Thymus (tissue), 11 donors: ENCODE results near the gene RABGAP1L. TPM values are rescaled to one million over a fixed set of nuclear protein-coding genes. Genes with fewer than 3 reads are reported as not detected.
A peak's percentile ranks its signal among the peaks of the same experiment; 100 is the strongest.

Source experiments
- DNase-seq, 9 donors: peaks; one replicate each; pipeline ENCODE4 v3.0.0-alpha.2; 2013; ENCODE audit warnings: low spot score in 9 of 9, low read depth in 6 of 9, missing footprints in 1 of 9
- H3K27ac ChIP-seq, 2 donors: one replicate each; pipeline ENCODE4 v1.5.1; 2013; ENCODE audit warnings: control low read depth in 1 of 2, low read depth in 1 of 2, low read length in 1 of 2, mild to moderate bottlenecking in 1 of 2, moderate library complexity in 1 of 2
- H3K27me3 ChIP-seq, 2 donors: one replicate each; pipeline ENCODE4 v1.5.1; 2013; ENCODE audit warnings: low read length in 1 of 2; ENCODE audit not compliant: control insufficient read depth in 2 of 2, insufficient read depth in 1 of 2
- H3K36me3 ChIP-seq, 2 donors: one replicate each; pipeline ENCODE4 v1.5.1; 2013; ENCODE audit warnings: low read length in 1 of 2, mild to moderate bottlenecking in 1 of 2, moderate library complexity in 1 of 2; ENCODE audit not compliant: control insufficient read depth in 2 of 2, insufficient read depth in 2 of 2
- H3K4me1 ChIP-seq, 2 donors: one replicate each; pipeline ENCODE4 v1.5.1; 2013; ENCODE audit warnings: low read length in 2 of 2; ENCODE audit not compliant: control insufficient read depth in 2 of 2, insufficient read depth in 2 of 2
- H3K4me3 ChIP-seq, 2 donors: one replicate each; pipeline ENCODE4 v1.5.1; 2013; ENCODE audit warnings: low read length in 2 of 2, control low read depth in 1 of 2, mild to moderate bottlenecking in 1 of 2
- H3K9me3 ChIP-seq, 2 donors: one replicate each; pipeline ENCODE4 v1.5.1; 2013; ENCODE audit warnings: low read length in 1 of 2, mild to moderate bottlenecking in 1 of 2; ENCODE audit not compliant: control insufficient read depth in 2 of 2, insufficient read depth in 1 of 2
- WGBS: extraction: QIAGEN DNeasy Blood & Tissue Kit; methylation state at CpG from one replicate; pipeline ENCODE4 v1.1.7; 2013; 5-methylcytosine and 5-hydroxymethylcytosine counted together
- polyA plus RNA-seq: library from polyadenylated mRNA; stranded (reverse); fragments of 200-250 nt; gene quantifications from one replicate; pipeline ENCODE4 v1.2.3, GENCODE V29; 2013
- total RNA-seq: library from RNA; stranded (reverse); fragments of 120-200 nt; gene quantifications from one replicate; pipeline ENCODE4 v1.2.4, GENCODE V29; 2013
- donor health status: healthy.

RABGAP1L gene
- total and polyA plus RNA-seq, 2 donors: 30.6 to 37.4 TPM

DNA sequence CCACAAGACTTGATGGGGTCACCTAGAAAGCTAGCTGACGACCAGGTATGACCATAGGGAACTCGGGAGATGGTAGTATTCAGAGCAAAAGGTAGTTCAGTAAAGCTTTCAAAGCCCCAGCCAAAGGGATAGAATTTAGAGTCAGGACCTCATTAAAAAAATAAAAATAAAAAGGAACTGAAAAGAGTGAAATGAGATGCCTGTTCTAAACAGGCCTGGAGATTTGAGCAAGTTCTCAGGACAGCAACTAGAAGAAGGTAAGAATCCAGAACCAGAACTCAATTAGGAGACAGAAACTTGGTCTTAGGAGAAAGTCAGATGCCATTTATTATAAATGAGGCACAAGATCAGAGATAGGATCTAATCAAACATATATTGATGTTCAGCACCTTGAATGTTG is 575.0 kb downstream of the RABGAP1L start:
- no peak for DNase-seq
- WGBS: 98% methylated on average over 2 of the region's 2 CpGs
- Histone ChIP-seq H3K36me3 (no peaks in the 10 kb centered on the region), H3K9me3 (peaks cover 0 to 5% of the 10 kb centered on the region in 2 donors), H3K27ac (no peak overlapping the region), H3K4me1 (no peaks in the 10 kb centered on the region), H3K27me3 (no peaks in the 10 kb centered on the region), H3K4me3 (no peak overlapping the region)

- Histone ChIP-seq H3K27ac (no peak overlapping the region), H3K27me3 (no peaks in the 10 kb centered on the region), H3K4me3 (no peak overlapping the region), H3K4me1 (no peaks in the 10 kb centered on the region), H3K9me3 (peaks cover 0 to 5% of the 10 kb centered on the region in 2 donors), H3K36me3 (no peaks in the 10 kb centered on the region)
- 96% methylated on average over 2 of the region's 2 CpGs for WGBS
- no peak for DNase-seq
Observed at GRCh38 chr1:174736831-174737230, 577.5 kb downstream of the RABGAP1L start.

- Histone ChIP-seq H3K4me3 (no peak overlapping the region), H3K4me1 (no peaks in the 10 kb centered on the region), H3K27ac (no peak overlapping the region), H3K27me3 (no peaks in the 10 kb centered on the region), H3K36me3 (no peaks in the 10 kb centered on the region), H3K9me3 (peaks cover 0 to 5% of the 10 kb centered on the region in 2 donors)
- DNase-seq: no peak
- WGBS: 72% methylated on average over 2 of the region's 2 CpGs
Observed at GRCh38 chr1:174740249-174740968, 581.1 kb downstream of the RABGAP1L start.

DNA sequence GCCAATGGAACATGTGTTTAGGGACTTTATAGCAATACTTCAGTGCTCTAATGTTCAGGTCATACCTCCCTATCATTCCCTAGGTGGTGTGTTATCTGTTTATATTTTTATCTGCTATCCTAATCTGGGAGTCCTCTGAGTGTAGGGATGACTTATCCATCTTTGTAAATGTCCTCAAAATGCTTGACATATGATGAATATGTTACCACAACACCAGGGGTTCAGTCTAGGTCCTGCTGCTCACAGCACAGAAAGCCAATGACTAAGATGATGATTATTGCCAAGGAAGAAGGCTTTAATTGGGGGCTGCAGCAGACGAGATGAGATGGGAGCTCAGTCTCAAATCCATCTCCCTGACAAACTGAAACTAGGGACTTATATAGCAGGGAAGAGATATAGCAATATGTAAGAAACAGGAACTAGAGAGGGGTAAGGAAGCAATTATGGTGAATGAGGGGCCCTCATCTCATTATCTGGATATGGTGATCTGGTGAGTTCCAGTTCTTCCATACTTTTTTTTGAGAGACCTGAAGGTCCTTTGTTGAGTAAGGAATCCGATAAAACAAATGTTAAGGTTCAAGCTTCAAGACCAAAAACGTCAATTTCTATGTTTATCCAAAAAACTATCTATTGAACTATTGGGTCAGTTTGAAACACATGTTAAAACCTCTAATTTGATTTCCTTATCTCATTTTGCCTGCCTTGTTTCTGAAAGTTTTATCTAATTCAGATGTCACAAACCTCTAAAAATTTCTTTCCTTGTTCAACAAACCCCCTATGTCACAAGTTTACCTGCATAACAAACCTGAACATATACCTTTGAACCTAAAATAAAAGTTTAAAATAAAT is 583.7 kb downstream of the RABGAP1L start:
- Histone ChIP-seq H3K9me3 (no peaks in the 10 kb centered on the region), H3K4me1 (no peaks in the 10 kb centered on the region), H3K4me3 (no peak overlapping the region), H3K27me3 (no peaks in the 10 kb centered on the region), H3K27ac (no peak overlapping the region), H3K36me3 (no peaks in the 10 kb centered on the region)
- no peak for DNase-seq
- 85% methylated on average over 3 of the region's 3 CpGs for WGBS

- DNase-seq: peak in 8 of 9 donors; percentile 10 to 50 (median 19)
- Histone ChIP-seq H3K27ac (no peak overlapping the region), H3K36me3 (no peaks in the 10 kb centered on the region), H3K27me3 (no peaks in the 10 kb centered on the region), H3K4me3 (no peak overlapping the region), H3K9me3 (no peaks in the 10 kb centered on the region), H3K4me1 (no peaks in the 10 kb centered on the region)
- 54% methylated on average over 4 of the region's 4 CpGs for WGBS
Observed at GRCh38 chr1:174743654-174744561, 584.6 kb downstream of the RABGAP1L start.

- Histone ChIP-seq H3K4me1 (no peaks in the 10 kb centered on the region), H3K9me3 (no peaks in the 10 kb centered on the region), H3K36me3 (no peaks in the 10 kb centered on the region), H3K4me3 (no peak overlapping the region), H3K27ac (no peak overlapping the region), H3K27me3 (no peaks in the 10 kb centered on the region)
- no peak for DNase-seq
- 69% methylated on average over 2 of the region's 2 CpGs for WGBS
Observed at GRCh38 chr1:174744886-174745285, 585.6 kb downstream of the RABGAP1L start.

DNA sequence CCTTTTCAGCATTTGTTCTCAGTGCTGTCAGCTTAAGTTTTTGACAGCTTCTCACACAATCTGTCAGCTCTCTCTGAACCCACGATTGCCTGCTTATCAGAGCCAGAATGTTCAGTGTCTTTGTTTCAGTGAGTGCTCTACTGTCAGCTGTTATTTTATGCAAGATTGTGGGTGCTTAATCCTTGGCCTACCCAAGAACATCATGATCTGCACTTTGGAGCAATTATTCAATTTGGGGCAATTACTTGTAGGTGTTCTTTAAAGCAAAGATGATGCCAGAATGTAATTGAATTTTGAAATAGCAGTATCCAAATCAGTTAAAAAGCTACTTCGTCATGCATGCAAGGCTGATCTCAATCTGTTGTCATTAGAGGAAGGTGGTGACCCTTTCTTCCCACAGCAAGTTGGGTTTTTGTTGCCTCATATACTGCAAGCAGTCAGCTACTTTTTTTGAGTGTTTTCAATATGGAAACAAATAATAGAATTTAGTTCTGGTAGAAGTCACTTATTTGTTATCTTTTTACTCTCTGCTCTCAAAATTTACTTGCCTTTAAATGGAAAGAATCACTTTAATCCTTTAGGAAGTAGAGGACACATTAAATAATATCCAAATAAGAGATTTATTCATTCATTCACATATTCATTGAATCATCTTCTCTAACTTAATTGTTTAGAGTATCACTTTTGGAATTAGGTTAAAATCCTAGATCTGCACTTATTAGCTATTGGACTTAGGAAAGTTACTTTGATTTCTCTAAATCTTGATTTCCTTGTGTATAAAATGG is 586.9 kb downstream of the RABGAP1L start:
- DNase-seq: no peak
- H3K27ac ChIP-seq: no peak overlapping the region
- H3K36me3 ChIP-seq: no peaks in the 10 kb centered on the region
- H3K9me3 ChIP-seq: no peaks in the 10 kb centered on the region
- H3K4me1 ChIP-seq: no peaks in the 10 kb centered on the region
- 93% methylated on average over 2 of the region's 2 CpGs for WGBS
- H3K27me3 ChIP-seq: no peaks in the 10 kb centered on the region
- H3K4me3 ChIP-seq: no peak overlapping the region

DNA sequence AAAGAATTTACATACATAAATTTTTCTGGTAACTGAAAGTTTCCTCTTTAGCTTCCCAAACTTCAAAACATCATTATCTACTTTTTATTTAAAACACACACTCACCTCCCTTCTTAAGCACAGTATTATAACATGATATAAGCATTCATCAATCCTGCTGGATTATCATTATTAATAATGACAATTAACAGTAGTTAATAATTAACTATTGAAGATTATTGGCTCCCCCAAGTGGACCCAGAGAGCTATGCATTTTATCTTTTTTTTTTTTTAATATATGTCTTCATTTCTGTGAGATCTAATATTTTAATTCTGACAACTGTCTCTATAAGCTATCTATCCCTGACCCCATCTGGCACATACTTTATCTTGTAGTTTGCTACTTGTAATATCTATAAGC is 588.3 kb downstream of the RABGAP1L start:
- H3K4me1 ChIP-seq: no peaks in the 10 kb centered on the region
- no peaks in the 10 kb centered on the region for H3K9me3 ChIP-seq
- no peak for DNase-seq

More for the DNA sequence above, 588.3 kb downstream of the RABGAP1L start:
- Histone ChIP-seq H3K4me3 (no peak overlapping the region), H3K36me3 (no peaks in the 10 kb centered on the region), H3K27me3 (no peaks in the 10 kb centered on the region), H3K27ac (no peak overlapping the region)
